ENCODE data around the gene ACOT7.

Gene ACOT7

GRCh38 chr1:6359216-6360116 lies 34.1 kb downstream of the ACOT7 start:
- DNase-seq, result peak; percentile 76

GRCh38 chr1:6358757-6359201 lies 34.8 kb downstream of the ACOT7 start:
- DNase-seq, result peak; percentile 82

GRCh38 chr1:6358144-6358624 lies 35.4 kb downstream of the ACOT7 start:
- DNase-seq, result peak; percentile 31

- DNase-seq, result no peak
These were observed 36.2 kb downstream of the ACOT7 start for GRCh38 chr1:6357243-6357936.

GRCh38 chr1:6355621-6356020 lies 37.9 kb downstream of the ACOT7 start:
- DNase-seq, result no peak

GRCh38 chr1:6354659-6355317 lies 38.8 kb downstream of the ACOT7 start:
- DNase-seq, result no peak

GRCh38 chr1:6353955-6354658 lies 39.5 kb downstream of the ACOT7 start:
- no peak for DNase-seq

- DNase-seq, result no peak
These were observed 40.0 kb downstream of the ACOT7 start for GRCh38 chr1:6353619-6353954.

GRCh38 chr1:6352138-6352563 lies 41.4 kb downstream of the ACOT7 start:
- no peak for DNase-seq

GRCh38 chr1:6351480-6352137 lies 42.0 kb downstream of the ACOT7 start:
- no peak for DNase-seq

GRCh38 chr1:6350416-6351088 lies 43.0 kb downstream of the ACOT7 start:
- DNase-seq, result no peak

GRCh38 chr1:6349254-6349943 lies 44.2 kb downstream of the ACOT7 start:
- DNase-seq, result peak; percentile 15

- peak; percentile 71 for DNase-seq
These were observed 44.9 kb downstream of the ACOT7 start for GRCh38 chr1:6348511-6349191.

- DNase-seq, result peak; percentile 77
These were observed 45.7 kb downstream of the ACOT7 start for GRCh38 chr1:6347641-6348487.

- DNase-seq, result no peak
These were observed 48.1 kb downstream of the ACOT7 start for GRCh38 chr1:6345460-6345859.

- DNase-seq, result no peak
These were observed 48.6 kb downstream of the ACOT7 start for GRCh38 chr1:6345009-6345408.

GRCh38 chr1:6343506-6344405 lies 49.8 kb downstream of the ACOT7 start:
- DNase-seq, result peak; percentile 72

- no peak for DNase-seq
These were observed 51.5 kb downstream of the ACOT7 start for GRCh38 chr1:6342056-6342455.

All from CD4-positive, alpha-beta T cell treated with Interleukin-21 for 1 hour (primary cell).